Right cardiac atrium (tissue), 5 donors: ENCODE data around the gene SV2C. TPM values are rescaled to one million over a fixed set of nuclear protein-coding genes. Genes with fewer than 3 reads are reported as not detected.
"Not testable (repeated sequence)": the region's sequence is repeated elsewhere in the genome, so short reads cannot be mapped to it uniquely, and the experiment has no call there.

Experiments
- ATAC-seq, 2 donors: fragments of 200-7000 bp; cut with Tn5 transposase; one replicate each; pipeline versions ENCODE4 v1.8.0 to v1.9.1; 2020; ENCODE audit warnings: moderate library complexity in 2 of 2, mild to moderate bottlenecking in 1 of 2
- DNase-seq, 3 donors: peaks; one replicate each; pipeline ENCODE4 v3.0.0-alpha.2; 2020
- H3K27ac ChIP-seq: one replicate; pipeline ENCODE4 v1.5.1; 2013; ENCODE audit warnings: mild to moderate bottlenecking, low read length, control low read depth, moderate library complexity
- H3K27me3 ChIP-seq: one replicate; pipeline ENCODE4 v1.6.1; 2013; ENCODE audit not compliant: control insufficient read depth, insufficient read depth
- H3K4me1 ChIP-seq: one replicate; pipeline ENCODE4 v1.6.1; 2013; ENCODE audit warnings: low read length; ENCODE audit not compliant: control insufficient read depth, insufficient read depth
- H3K4me3 ChIP-seq: one replicate; pipeline ENCODE4 v1.5.1; 2013; ENCODE audit warnings: low read length, control low read depth
- H3K9me3 ChIP-seq: one replicate; pipeline ENCODE4 v1.6.1; 2013; ENCODE audit warnings: low read length; ENCODE audit not compliant: control insufficient read depth
- WGBS: extraction: QIAGEN DNeasy Blood & Tissue Kit; methylation state at CpG from one replicate; pipeline ENCODE4 v1.1.7; 2013; 5-methylcytosine and 5-hydroxymethylcytosine counted together
- intact Hi-C, 4 donors: fragments of 100-400 bp; cut with DNase I; formaldehyde crosslinking; loops; one replicate each; pipeline versions ENCODE4 v1.11.0 to v1.14.0; 2022 to 2023
- polyA plus RNA-seq: library from polyadenylated mRNA; stranded (reverse); fragments of 200-250 nt; gene quantifications from one replicate; pipeline ENCODE4 v1.2.3, GENCODE V29; 2013
- total RNA-seq, 4 donors: library from RNA; stranded (reverse); fragmentation: NEBNext Ultra II Directional; extraction: Animal tissue kit (Norgen Biotek cat#: 25700); gene quantifications; one replicate each; pipeline ENCODE4 v1.2.1, GENCODE V29; 2021
- donor health status: healthy with polysubstance abuse.
- donor health status: DM: no; HTN: yes; CAD: no.
- donor health status: DM: no; HTN: no; CAD: no.
- donor health status: DM: no; HTN: yes; CAD: no; lungs with severe emphysema.
- donor health status: DM: yes; HTN: yes; CAD: no.

Gene SV2C
- total and polyA plus RNA-seq, 5 donors, result 0.02 to 0.88 (median 0.11) TPM; not detected in 1

DNA sequence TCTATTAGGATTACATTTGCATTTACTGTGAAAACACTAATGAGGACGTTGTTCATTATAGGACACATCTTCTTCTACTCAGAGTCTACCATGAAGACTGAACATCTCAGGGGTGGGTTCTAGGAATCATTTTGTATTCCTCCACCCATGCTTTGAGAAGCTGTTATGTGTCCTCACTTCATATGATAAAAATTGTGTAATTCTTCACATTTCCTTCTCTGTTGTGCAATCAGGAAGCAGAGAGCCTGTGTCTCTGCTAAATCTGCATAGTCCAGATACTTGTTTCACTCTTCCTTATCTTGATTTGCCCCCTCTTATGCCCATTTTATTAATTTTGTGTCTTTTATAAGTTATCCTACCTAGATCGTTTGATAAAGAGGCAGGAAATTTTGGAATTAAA is 222.1 kb downstream of the SV2C start:
- Histone ChIP-seq H3K4me1 (peaks cover 2% of the 10 kb centered on the region), H3K9me3 (no peaks in the 10 kb centered on the region), H3K4me3 (no peak overlapping the region), H3K27me3 (no peaks in the 10 kb centered on the region), H3K27ac (no peak overlapping the region)
- 51% methylated on average over 2 of the region's 2 CpGs for WGBS
- DNase-seq, result no peak
- intact Hi-C loops, result no loop called here
- peak; percentile 16 to 40 for ATAC-seq

DNA sequence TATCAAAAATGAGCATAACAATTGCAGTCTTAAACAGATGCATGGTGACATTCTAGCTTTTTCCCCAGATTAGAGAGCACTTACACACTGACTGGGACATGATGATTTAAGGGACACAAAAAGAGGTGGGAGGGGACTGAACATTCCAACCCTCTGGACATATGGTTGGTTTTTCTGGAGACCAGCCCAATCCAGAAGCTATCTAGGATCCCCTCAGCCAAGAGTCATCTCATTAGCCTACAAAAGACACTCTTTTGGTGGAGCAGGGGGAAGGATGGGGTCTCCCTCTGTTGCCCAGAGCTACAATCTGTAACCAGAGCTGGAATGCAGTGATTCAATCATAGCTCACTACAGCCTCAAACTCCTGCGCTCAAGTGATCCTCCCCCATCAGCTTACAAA is 222.6 kb downstream of the SV2C start:
- Histone ChIP-seq H3K9me3 (no peaks in the 10 kb centered on the region), H3K27ac (no peak overlapping the region), H3K27me3 (no peaks in the 10 kb centered on the region), H3K4me3 (no peak overlapping the region), H3K4me1 (peaks cover 2% of the 10 kb centered on the region)
- no peak for DNase-seq
- WGBS, result 66% methylated on average over 1 of the region's 1 CpG
- intact Hi-C loops, result no loop called here
- ATAC-seq, result no peak

DNA sequence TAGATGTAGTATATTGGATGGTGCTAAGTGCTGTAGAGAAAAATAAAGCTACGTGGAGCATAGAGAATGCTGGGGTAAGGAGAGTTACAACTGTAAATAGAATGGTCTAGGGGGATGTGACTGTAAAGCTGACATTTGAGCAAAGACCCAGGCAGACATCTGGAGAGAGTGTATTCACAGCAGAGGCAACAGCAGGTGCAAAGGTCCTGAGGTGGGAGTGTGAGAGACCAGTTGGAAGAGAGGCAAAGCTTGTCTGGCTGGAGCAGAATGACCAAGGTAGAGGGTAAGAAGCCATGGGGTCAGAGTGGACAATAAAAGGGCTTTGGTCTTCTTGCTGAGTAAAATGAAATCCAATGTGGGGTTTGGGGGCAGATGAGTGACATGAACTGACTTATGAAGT is 227.0 kb downstream of the SV2C start:
- DNase-seq (no peak), ATAC-seq (no peak)
- Histone ChIP-seq H3K9me3 (no peaks in the 10 kb centered on the region), H3K4me1 (no peaks in the 10 kb centered on the region), H3K27me3 (no peaks in the 10 kb centered on the region), H3K27ac (no peak overlapping the region), H3K4me3 (no peak overlapping the region)
- intact Hi-C loops, result no loop called here
- 58% methylated on average over 1 of the region's 1 CpG for WGBS

GRCh38 chr5:76312783-76313182 is 229.6 kb downstream of the SV2C start:
- Histone ChIP-seq H3K4me1 (no peaks in the 10 kb centered on the region), H3K27me3 (no peaks in the 10 kb centered on the region), H3K4me3 (no peak overlapping the region), H3K27ac (no peak overlapping the region), H3K9me3 (no peaks in the 10 kb centered on the region)
- 84% methylated on average over 4 of the region's 4 CpGs for WGBS
- intact Hi-C loops, result no loop called here
- no peak for ATAC-seq
- DNase-seq, result no peak

DNA sequence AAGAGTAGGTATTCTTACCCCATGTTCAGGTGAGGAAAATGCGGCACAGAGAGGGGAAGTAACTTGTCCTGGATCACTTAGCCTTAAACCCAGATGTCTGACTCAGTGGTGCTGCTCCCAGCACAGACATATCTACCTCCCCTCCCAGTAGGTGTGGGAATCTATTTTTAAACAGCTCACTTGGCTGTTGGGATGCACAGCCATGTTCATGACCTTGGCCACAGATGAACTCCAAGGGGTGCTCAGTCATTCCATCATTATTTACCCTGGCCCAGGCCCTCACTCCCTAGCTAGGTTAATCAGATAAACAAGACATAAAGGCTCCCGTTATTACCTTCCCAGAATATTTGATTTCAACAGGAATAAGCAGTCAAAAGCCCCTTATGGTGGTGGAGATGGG is 231.5 kb downstream of the SV2C start:
- WGBS, result 78% methylated on average over 2 of the region's 2 CpGs
- no peak overlapping the region for H3K4me3 ChIP-seq
- no peaks in the 10 kb centered on the region for H3K27me3 ChIP-seq
- no peak overlapping the region for H3K27ac ChIP-seq
- DNase-seq (no peak), ATAC-seq (no peak)
- no peaks in the 10 kb centered on the region for H3K4me1 ChIP-seq
- intact Hi-C loops, result no loop called here
- no peaks in the 10 kb centered on the region for H3K9me3 ChIP-seq

GRCh38 chr5:76319673-76320072 is 236.5 kb downstream of the SV2C start:
- WGBS, result 30% methylated on average over 7 of the region's 7 CpGs
- intact Hi-C loops, result no loop called here

DNA sequence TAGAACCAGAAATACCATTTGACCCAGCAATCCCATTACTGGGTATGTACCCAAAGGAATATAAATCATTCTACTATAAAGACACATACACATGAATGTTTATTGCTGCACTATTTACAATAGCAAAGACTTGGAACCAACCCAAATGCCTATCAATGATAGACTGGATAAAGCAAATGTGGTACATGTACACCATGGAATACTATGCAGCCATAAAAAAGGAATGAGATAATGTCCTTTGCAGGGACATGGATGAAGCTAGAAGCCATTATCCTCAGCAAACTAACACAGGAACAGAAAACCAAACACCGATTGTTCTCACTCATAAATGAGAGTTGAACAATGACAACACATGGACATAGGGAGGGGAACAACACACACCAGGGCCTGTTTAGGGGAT is 240.3 kb downstream of the SV2C start:
- H3K27me3 ChIP-seq, H3K27ac ChIP-seq, DNase-seq, H3K9me3 ChIP-seq, intact Hi-C loops, ATAC-seq, H3K4me3 ChIP-seq, H3K4me1 ChIP-seq: not testable (repeated sequence)
- WGBS, result 96% methylated on average over 1 of the region's 1 CpG

More at GRCh38 chr5:76319673-76320072, 236.5 kb downstream of the SV2C start:
- DNase-seq, result no peak
- ATAC-seq, result no peak
- no peaks in the 10 kb centered on the region for H3K9me3 ChIP-seq
- no peak overlapping the region for H3K27ac ChIP-seq
- no peak overlapping the region for H3K4me3 ChIP-seq
- no peaks in the 10 kb centered on the region for H3K27me3 ChIP-seq
- no peaks in the 10 kb centered on the region for H3K4me1 ChIP-seq

DNA sequence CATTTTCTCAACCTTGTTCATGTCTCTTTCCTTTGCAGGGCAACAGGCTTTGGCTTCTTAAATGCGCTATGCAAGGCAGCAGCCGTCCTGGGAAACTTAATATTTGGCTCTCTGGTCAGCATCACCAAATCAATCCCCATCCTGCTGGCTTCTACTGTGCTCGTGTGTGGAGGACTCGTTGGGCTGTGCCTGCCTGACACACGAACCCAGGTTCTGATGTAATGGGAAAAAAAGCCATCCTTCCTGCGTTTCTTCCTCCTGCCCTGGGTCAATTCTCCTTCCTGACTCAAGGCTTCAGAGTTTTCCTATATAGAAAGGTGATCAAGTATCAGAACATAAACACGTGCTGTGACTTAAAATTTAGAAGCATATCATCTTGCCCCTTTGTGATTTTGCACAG is 242.1 kb downstream of the SV2C start:
- Histone ChIP-seq H3K9me3 (no peaks in the 10 kb centered on the region), H3K27me3 (no peaks in the 10 kb centered on the region), H3K4me1 (peaks cover 5% of the 10 kb centered on the region), H3K4me3 (no peak overlapping the region), H3K27ac (no peak overlapping the region)
- DNase-seq (no peak), ATAC-seq (no peak)
- intact Hi-C loops, result no loop called here
- WGBS, result 34% methylated on average over 7 of the region's 7 CpGs

DNA sequence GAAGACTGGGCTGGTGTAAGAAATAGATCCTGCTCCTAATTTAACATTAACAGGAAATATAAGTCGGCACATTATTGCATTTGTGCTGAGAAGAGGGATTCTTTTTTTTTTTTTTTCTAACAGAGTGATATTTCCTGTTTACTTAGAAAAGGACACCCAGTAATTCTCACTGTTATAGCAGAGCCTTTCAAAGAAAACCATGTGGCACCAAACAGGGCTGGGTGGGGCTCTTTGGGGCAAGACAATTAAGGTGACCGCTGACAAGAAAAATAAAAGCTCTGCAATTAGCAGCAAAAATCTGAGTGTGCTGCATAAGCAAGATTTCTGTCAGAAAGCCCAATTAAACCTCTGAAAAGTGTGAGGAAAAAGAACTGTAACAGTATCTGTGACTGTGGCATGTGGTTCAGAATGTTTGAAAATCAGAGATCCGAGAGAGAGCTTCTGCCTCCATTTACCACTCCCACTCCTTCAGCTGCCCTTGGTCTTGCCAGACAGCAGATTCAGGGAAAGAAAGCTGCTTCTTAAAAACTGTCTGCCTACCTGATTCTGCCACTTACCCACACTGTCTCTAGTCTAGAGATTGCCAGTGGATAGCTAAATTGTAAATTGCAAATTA is 242.8 kb downstream of the SV2C start:
- no peaks in the 10 kb centered on the region for H3K27me3 ChIP-seq
- H3K9me3 ChIP-seq, result no peaks in the 10 kb centered on the region
- H3K27ac ChIP-seq, result no peak overlapping the region
- intact Hi-C loops, result no loop called here
- DNase-seq (no peak), ATAC-seq (peak; percentile 34 to 47)
- peaks cover 5% of the 10 kb centered on the region for H3K4me1 ChIP-seq
- 34% methylated on average over 3 of the region's 3 CpGs for WGBS
- H3K4me3 ChIP-seq, result no peak overlapping the region

- 32% methylated on average over 10 of the region's 10 CpGs for WGBS
- intact Hi-C loops, result no loop called here
- H3K4me3 ChIP-seq, result no peak overlapping the region
- H3K27ac ChIP-seq, result no peak overlapping the region
- no peaks in the 10 kb centered on the region for H3K27me3 ChIP-seq
- peaks cover 5% of the 10 kb centered on the region for H3K4me1 ChIP-seq
- DNase-seq (no peak), ATAC-seq (peak in 1 of 2 donors; percentile 29)
- H3K9me3 ChIP-seq, result no peaks in the 10 kb centered on the region
These were observed 243.6 kb downstream of the SV2C start for GRCh38 chr5:76326577-76327302.

DNA sequence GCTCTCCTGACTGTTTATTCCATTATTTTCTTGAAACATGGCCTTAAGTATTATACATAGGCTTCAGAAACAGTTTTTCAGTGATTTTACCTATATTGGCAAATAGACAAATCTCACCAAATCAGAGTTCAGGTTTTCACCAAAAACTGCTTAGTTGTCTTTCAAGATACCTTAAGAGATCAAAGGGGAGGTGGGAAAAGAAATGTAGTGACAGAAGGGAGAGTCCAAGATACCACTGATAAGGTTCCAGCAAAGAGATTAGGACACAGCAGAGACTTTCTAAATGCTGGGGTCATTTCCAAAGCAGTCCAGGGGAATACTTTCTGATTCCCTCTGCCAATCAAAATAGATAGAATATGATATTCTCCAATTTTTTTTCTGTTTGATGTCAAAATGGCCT is 246.2 kb downstream of the SV2C start:
- DNase-seq (no peak), ATAC-seq (no peak)
- Histone ChIP-seq H3K27me3 (no peaks in the 10 kb centered on the region), H3K9me3 (no peaks in the 10 kb centered on the region), H3K4me3 (no peak overlapping the region), H3K27ac (no peak overlapping the region), H3K4me1 (peaks cover 5% of the 10 kb centered on the region)
- intact Hi-C loops, result no loop called here
